K562 (cell line): ENCODE measurements around the gene ZNF48. TPM values are rescaled to one million over a fixed set of nuclear protein-coding genes. Genes with fewer than 3 reads are reported as not detected.

Source experiments
- ATAC-seq: fragments of 200-7000 bp; cut with Tn5 transposase; 3 replicates; pipeline ENCODE4 v1.9.1; 2020; ENCODE audit warnings: moderate library complexity
- BruUV-seq: library from RNA; stranded (reverse); fragments of 400-500 nt; replicated peaks from 2 replicates; lab custom pipeline; 2021; lab: Mats Ljungman, UMichigan
- CTCF ChIA-PET: fragments of 300-600 bp; formaldehyde crosslinking; extraction: SDS; loops from one replicate; lab custom pipeline; 2021; ENCODE audit warnings: low intra/inter-chr PET ratio; lab: Yijun Ruan, JAX
- POLR2A ChIA-PET: fragments of 300-600, 350-650 bp; sonication (Branson Sonifier 250); formaldehyde crosslinking; extraction: SDS; loops from one replicate; lab custom pipeline; 2021; ENCODE audit warnings: antibody characterized with exemption, inconsistent platforms; lab: Yijun Ruan, JAX
- DNase-seq, 4 experiments: peaks; one replicate each; pipeline versions ENCODE4 v3.0.0 to v3.0.0-alpha.2; 2011 to 2018; ENCODE audit warnings: low spot score in 3 of 4, mixed read lengths in 3 of 4; ENCODE audit errors: extremely low read depth in 1 of 4
- FAIRE-seq: peaks from 2 replicates; lab custom pipeline; 2011; peaks lifted over from hg19 to GRCh38; lab: Jason Lieb, UNC
- H2AFZ ChIP-seq: 2 replicates; pipeline ENCODE4 v1.6.0; 2011; ENCODE audit warnings: low read depth, low read length, control low read depth, inconsistent platforms
- H3K27ac ChIP-seq: fragments of 200-600 bp; 3 replicates; pipeline ENCODE4 v1.8.0; 2011; ENCODE audit warnings: low read depth, mild to moderate bottlenecking, control low read depth, inconsistent platforms, low read length, moderate library complexity, mixed read lengths; ENCODE audit errors: extremely low read depth
- H3K27me3 ChIP-seq, 2 experiments: fragments of 300-600 bp in 1 of 2; 2 replicates in 1 of 2; 3 replicates in 1 of 2; pipeline versions ENCODE4 v1.6.0 to v1.8.0; 2011; ENCODE audit warnings: inconsistent platforms in 2 of 2, low read length in 2 of 2, mild to moderate bottlenecking in 1 of 2, mixed read lengths in 1 of 2, moderate library complexity in 1 of 2; ENCODE audit not compliant: control insufficient read depth in 2 of 2, insufficient read depth in 2 of 2
- H3K36me3 ChIP-seq: fragments of 300-600 bp; 3 replicates; pipeline ENCODE4 v1.8.0; 2011; ENCODE audit warnings: mild to moderate bottlenecking, low read length, inconsistent platforms; ENCODE audit not compliant: control insufficient read depth, insufficient read depth
- H3K4me1 ChIP-seq, 2 experiments: fragments of 200-600 bp in 1 of 2; replicated peaks in 1 of 2; 2 replicates in 1 of 2; 3 replicates in 1 of 2; pipeline versions ENCODE4 v1.5.1 to v1.8.0; 2011; ENCODE audit warnings: inconsistent platforms in 2 of 2, low read length in 2 of 2, mild to moderate bottlenecking in 1 of 2, mixed read lengths in 1 of 2, moderate library complexity in 1 of 2; ENCODE audit not compliant: control insufficient read depth in 2 of 2, insufficient read depth in 2 of 2
- H3K4me2 ChIP-seq: 2 replicates; pipeline ENCODE4 v1.6.1; 2011; ENCODE audit warnings: low read length, control low read depth, inconsistent platforms, mixed read lengths; ENCODE audit not compliant: insufficient read depth
- H3K4me3 ChIP-seq: fragments of 200-600 bp; sonication (generic), shearing (Covaris generic); 2 replicates; pipeline ENCODE4 v1.5.1; 2016; ENCODE audit warnings: control low read depth, inconsistent platforms
- H3K79me2 ChIP-seq: fragments of 200-600 bp; 3 replicates; pipeline ENCODE4 v1.8.0; 2011; ENCODE audit warnings: low read length, inconsistent platforms; ENCODE audit not compliant: control insufficient read depth, insufficient read depth
- H3K9ac ChIP-seq, 2 experiments: 2 replicates each; pipeline versions ENCODE4 v1.6.0 to v1.6.1; 2011; ENCODE audit warnings: low read depth in 2 of 2, low read length in 2 of 2, control low read depth in 1 of 2, inconsistent platforms in 1 of 2, mild to moderate bottlenecking in 1 of 2, mixed read lengths in 1 of 2; ENCODE audit not compliant: insufficient read depth in 1 of 2
- H3K9me1 ChIP-seq: one replicate; pipeline ENCODE4 v1.6.0; 2011; ENCODE audit warnings: inconsistent platforms, mild to moderate bottlenecking, low read length, moderate library complexity; ENCODE audit not compliant: control insufficient read depth, insufficient read depth
- H3K9me3 ChIP-seq: replicated peaks from 2 replicates; pipeline ENCODE4 v1.5.1; 2011; ENCODE audit warnings: low read depth, low read length, inconsistent platforms; ENCODE audit not compliant: control insufficient read depth, insufficient read depth
- H4K20me1 ChIP-seq: replicated peaks from 2 replicates; pipeline ENCODE4 v1.6.1; 2011; ENCODE audit warnings: low read length, inconsistent platforms, mixed read lengths; ENCODE audit not compliant: control insufficient read depth, insufficient read depth
- POLR2G ChIP-seq: fragments of 200-400 bp; formaldehyde crosslinking; IDR thresholded peaks from 2 replicates; pipeline ENCODE4 v1.6.1; 2017; ENCODE audit warnings: low read depth, mild to moderate bottlenecking, antibody characterized with exemption, low read length, moderate library complexity
- WGBS: fragments of 100-300 bp; shearing (Covaris generic); methylation state at CpG from one replicate; pipeline ENCODE4 v1.1.6; 2016; ENCODE audit warnings: low coverage, mixed read lengths; ENCODE audit not compliant: insufficient coverage; ENCODE audit errors: missing lambda C conversion rate; 5-methylcytosine and 5-hydroxymethylcytosine counted together
- in situ Hi-C: fragments of 300-500 bp; cut with MboI; formaldehyde crosslinking; loops from 4 replicates; pipeline ENCODE4 v1.15.0; 2018; ENCODE audit warnings: inconsistent platforms, mixed read lengths
- intact Hi-C: fragments of 100-400 bp; cut with micrococcal nuclease; formaldehyde crosslinking; loops from 2 replicates; pipeline ENCODE4 v1.14.2; 2022
- polyA plus RNA-seq, 8 experiments: library from polyadenylated mRNA; depleted of rRNA in 4 of 8; stranded (reverse) in 5 of 8; unstranded in 3 of 8; fragments of >200 nt; fragmentation: Nextera tagmentation in 2 of 8; fragmentation: Illumina TruSeq in 1 of 8; extraction: Ambion mirVana in 2 of 8; extraction: Trizol in 1 of 8; gene quantifications; 2 replicates each; pipeline versions ENCODE4 v1.2.1 to v1.2.3, GENCODE V29; 2011 to 2014; ENCODE audit warnings: inconsistent platforms in 1 of 8, missing spikeins in 1 of 8
- total RNA-seq, 7 experiments: library from RNA; depleted of rRNA in 6 of 7; stranded (reverse); fragments of >200 nt in 6 of 7; fragmentation: Illumina TruSeq in 2 of 7; extraction: Trizol in 2 of 7; gene quantifications; 2 replicates each; pipeline versions ENCODE4 v1.2.1 to v1.2.3, GENCODE V29; 2011 to 2021; ENCODE audit warnings: low replicate concordance in 1 of 7
- TF ChIP-seq, protein P1 (sequence below): fragments of 250-450 bp; sonication (Bioruptor Pico); IDR thresholded peaks from 2 replicates; pipeline ENCODE4 v1.5.0; 2020; ENCODE audit warnings: mild to moderate bottlenecking

ZNF48 gene
- total and polyA plus RNA-seq, 9 of the 15 experiments (the other 6 are each of a cell fraction or from before 2014, with no cell fraction given), result 0.38 to 11.6 (median 4.7) TPM

DNA sequence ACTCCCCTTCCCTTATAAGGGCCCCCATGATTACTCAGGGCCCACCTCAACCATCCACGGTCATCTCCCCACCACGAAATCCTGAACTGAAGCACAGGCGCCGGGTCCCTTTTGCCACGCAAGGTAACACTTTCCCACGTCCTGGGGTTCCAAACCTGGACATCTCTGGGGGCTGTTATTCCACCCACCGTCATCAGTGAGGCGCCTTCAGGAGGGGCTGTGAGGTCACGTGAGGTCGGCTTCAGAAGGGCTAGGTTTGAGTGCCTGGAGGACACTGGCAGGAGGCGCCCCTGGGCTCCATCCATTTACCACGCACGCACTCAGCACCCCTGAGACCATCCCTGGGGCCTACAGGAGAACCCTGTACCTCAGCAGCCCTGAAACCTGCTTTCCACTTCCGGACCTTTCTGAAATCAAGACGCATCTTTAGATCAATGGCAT is 44.2 kb upstream of the ZNF48 start:
- peaks cover 29% of the 10 kb centered on the region for H3K79me2 ChIP-seq
- CTCF ChIA-PET, result no interaction called here
- no peak overlapping the region for H3K4me2 ChIP-seq
- H3K9ac ChIP-seq, result peak overlapping the region in 1 of 2 experiments; percentile 56; a peak in 1 of 4 replicates
- H3K27ac ChIP-seq, result no peak overlapping the region
- H2AFZ ChIP-seq, result no peak overlapping the region
- H3K36me3 ChIP-seq, result peaks cover 39% of the 10 kb centered on the region; the same call in 2 of the 3 replicates
- no peaks in the 10 kb centered on the region for H3K9me3 ChIP-seq
- intact Hi-C loops, result no loop called here
- H3K4me3 ChIP-seq, result no peak overlapping the region
- no peak for FAIRE-seq
- H3K27me3 ChIP-seq, result no peaks in the 10 kb centered on the region
- peaks cover 11 to 29% of the 10 kb centered on the region in 2 experiments; a peak in 4 of 5 replicates for H3K4me1 ChIP-seq
- no peaks in the 10 kb centered on the region for H4K20me1 ChIP-seq
- no peak for DNase-seq
- POLR2A ChIA-PET, result interaction anchor here (0.9 to 1.2 kb wide), 2 partner anchors 9 kb away, joined by 3 to 5 read pairs; no protein-coding TSS in a partner anchor
- in situ Hi-C loops, result loop anchor here (25.0 kb wide), 1 partner anchor 889 kb away; the partner anchor contains the start of genes BOLA2, SLX1B and SULT1A4
- no peaks in the 10 kb centered on the region for H3K9me1 ChIP-seq
- WGBS, result 90% methylated on average over 10 of the region's 15 CpGs
- TF ChIP-seq, protein P1, sequence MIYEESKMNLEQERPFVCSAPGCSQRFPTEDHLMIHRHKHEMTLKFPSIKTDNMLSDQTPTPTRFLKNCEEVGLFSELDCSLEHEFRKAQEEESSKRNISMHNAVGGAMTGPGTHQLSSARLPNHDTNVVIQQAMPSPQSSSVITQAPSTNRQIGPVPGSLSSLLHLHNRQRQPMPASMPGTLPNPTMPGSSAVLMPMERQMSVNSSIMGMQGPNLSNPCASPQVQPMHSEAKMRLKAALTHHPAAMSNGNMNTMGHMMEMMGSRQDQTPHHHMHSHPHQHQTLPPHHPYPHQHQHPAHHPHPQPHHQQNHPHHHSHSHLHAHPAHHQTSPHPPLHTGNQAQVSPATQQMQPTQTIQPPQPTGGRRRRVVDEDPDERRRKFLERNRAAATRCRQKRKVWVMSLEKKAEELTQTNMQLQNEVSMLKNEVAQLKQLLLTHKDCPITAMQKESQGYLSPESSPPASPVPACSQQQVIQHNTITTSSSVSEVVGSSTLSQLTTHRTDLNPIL, result no peak
- TF ChIP-seq POLR2G, result 0 out of 2 replicates have a peak, but pooled peaks have one; percentile 10
- BruUV-seq, result no TSS peak
- ATAC-seq, result no peak
